ENCODE results near the gene ALPL.
A peak's percentile ranks its signal among the peaks of the same experiment; 100 is the strongest.
"Not testable (repeated sequence)": the region's sequence is repeated elsewhere in the genome, so short reads cannot be mapped to it uniquely, and the experiment has no call there.

ALPL gene

DNA sequence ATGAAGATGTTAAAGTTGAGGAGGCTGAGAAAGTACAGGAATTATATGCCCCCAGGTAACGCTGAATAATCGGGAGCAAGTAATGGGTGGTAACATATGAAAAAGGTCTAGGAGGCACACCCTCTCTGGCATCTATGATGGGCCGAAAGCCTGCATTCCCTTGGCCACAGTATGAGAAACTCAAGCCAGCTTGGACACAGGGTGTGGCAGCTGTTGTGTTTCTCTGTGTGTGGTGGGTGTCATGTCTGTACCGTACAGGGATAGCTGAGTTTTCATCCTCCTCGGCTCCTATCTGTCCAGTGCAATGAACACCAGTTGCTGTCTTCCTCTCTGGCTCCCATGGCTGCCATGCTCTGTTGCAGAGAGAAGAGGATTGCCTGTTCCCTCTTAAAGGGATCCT, 36.4 kb upstream of the ALPL start:
- no peak overlapping the region for H2AFZ ChIP-seq (ENCODE audit: low read depth)
- no peaks in the 10 kb centered on the region for H3K36me3 ChIP-seq (ENCODE audit: insufficient read depth)

DNA sequence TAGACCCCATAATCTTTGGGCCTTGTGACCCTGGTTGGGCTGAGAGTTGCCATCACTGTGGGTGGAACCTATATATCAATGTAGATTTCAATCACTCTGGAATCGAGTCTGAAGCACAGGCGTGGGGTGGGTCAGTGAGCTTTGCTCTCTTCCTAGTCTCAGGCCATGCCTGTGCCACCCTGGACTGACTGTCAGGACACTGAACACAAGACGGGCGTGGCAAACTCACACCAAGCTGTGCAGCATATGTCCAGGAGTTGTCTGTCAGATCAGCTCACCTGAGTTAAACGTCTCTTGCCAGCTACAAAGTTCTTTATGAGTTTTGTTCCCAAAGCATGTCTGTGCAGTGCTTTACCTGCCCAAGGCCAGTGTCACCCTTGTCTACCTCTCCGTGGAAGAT, 30.9 kb upstream of the ALPL start:
- Histone ChIP-seq H3K36me3 (ENCODE audit: insufficient read depth) (no peaks in the 10 kb centered on the region), H3K27ac (no peak overlapping the region), H3K4me3 (IDR thresholded peaks at IDR 0.05; ENCODE audit: insufficient read depth, low read depth, low read length) (no peak overlapping the region), H3K79me2 (ENCODE audit: insufficient read depth, low read depth) (no peaks in the 10 kb centered on the region), H3K9ac (no peak overlapping the region), H2AFZ (ENCODE audit: low read depth) (no peak overlapping the region), H3K4me1 (ENCODE audit: low read depth, poor library complexity, severe bottlenecking) (no peaks in the 10 kb centered on the region), H4K20me1 (ENCODE audit: insufficient read depth) (no peaks in the 10 kb centered on the region), H3K4me2 (no peak overlapping the region), H3K27me3 (ENCODE audit: insufficient read depth, low read depth) (no peaks in the 10 kb centered on the region)
- TF ChIP-seq, protein P1, sequence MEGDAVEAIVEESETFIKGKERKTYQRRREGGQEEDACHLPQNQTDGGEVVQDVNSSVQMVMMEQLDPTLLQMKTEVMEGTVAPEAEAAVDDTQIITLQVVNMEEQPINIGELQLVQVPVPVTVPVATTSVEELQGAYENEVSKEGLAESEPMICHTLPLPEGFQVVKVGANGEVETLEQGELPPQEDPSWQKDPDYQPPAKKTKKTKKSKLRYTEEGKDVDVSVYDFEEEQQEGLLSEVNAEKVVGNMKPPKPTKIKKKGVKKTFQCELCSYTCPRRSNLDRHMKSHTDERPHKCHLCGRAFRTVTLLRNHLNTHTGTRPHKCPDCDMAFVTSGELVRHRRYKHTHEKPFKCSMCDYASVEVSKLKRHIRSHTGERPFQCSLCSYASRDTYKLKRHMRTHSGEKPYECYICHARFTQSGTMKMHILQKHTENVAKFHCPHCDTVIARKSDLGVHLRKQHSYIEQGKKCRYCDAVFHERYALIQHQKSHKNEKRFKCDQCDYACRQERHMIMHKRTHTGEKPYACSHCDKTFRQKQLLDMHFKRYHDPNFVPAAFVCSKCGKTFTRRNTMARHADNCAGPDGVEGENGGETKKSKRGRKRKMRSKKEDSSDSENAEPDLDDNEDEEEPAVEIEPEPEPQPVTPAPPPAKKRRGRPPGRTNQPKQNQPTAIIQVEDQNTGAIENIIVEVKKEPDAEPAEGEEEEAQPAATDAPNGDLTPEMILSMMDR (conservative IDR thresholded peaks at IDR 0.05; ENCODE audit: low read depth, low read length): no peak

More for the DNA sequence above, 36.4 kb upstream of the ALPL start:
- Histone ChIP-seq H3K27me3 (ENCODE audit: insufficient read depth, low read depth) (no peaks in the 10 kb centered on the region), H3K9ac (no peak overlapping the region), H3K79me2 (ENCODE audit: insufficient read depth, low read depth) (no peaks in the 10 kb centered on the region), H4K20me1 (ENCODE audit: insufficient read depth) (no peaks in the 10 kb centered on the region), H3K4me3 (IDR thresholded peaks at IDR 0.05; ENCODE audit: insufficient read depth, low read depth, low read length) (no peak overlapping the region), H3K27ac (no peak overlapping the region), H3K4me2 (no peak overlapping the region), H3K4me1 (ENCODE audit: low read depth, poor library complexity, severe bottlenecking) (no peaks in the 10 kb centered on the region)
- TF ChIP-seq, protein P1 (conservative IDR thresholded peaks at IDR 0.05; ENCODE audit: low read depth, low read length): no peak

DNA sequence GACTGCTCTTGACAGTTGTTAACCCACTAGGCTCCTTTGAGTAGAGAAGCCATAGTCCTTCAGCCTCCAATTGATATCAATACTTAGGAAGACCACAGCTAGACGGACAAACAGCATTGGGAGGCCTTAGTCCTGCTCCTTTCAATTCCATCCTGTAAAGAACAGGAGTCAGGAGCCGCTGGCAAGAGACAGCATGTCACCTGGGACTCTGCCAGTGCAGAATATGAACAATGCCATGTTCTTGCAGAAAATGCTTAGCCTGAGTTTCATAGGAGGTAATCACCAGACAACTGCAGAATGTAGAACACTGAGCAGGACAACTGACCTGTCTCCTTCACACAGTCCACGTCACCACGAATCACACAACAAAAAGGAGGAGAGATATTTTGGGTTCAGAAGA, 25.3 kb upstream of the ALPL start:
- H3K79me2 ChIP-seq (ENCODE audit: insufficient read depth, low read depth); H3K27ac ChIP-seq; H2AFZ ChIP-seq (ENCODE audit: low read depth); H3K4me3 ChIP-seq (IDR thresholded peaks at IDR 0.05; ENCODE audit: insufficient read depth, low read depth, low read length); H3K4me2 ChIP-seq; H3K4me1 ChIP-seq (ENCODE audit: low read depth, poor library complexity, severe bottlenecking); H4K20me1 ChIP-seq (ENCODE audit: insufficient read depth); H3K36me3 ChIP-seq (ENCODE audit: insufficient read depth); H3K9ac ChIP-seq; H3K27me3 ChIP-seq (ENCODE audit: insufficient read depth, low read depth): not testable (repeated sequence)

DNA sequence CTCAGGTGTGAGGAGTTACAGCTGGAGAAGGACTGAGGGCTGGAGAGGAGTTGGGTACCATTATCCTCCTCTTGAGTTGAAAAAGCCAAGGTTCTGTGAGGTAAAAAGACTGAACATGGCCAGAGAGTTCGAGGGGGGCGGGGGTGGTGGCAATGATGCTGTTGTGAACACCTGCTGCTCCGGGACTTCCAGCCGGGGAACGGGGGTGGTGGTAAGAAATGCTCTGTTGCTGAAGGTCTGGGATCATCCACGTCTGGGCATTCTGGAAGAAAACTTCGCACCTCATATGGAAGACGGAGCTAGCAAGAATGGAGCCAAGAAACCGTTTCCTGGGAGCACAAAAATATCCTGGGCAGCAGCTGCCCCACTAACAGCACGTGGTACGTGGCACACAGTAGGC, 20.1 kb upstream of the ALPL start:
- no peaks in the 10 kb centered on the region for H3K79me2 ChIP-seq (ENCODE audit: insufficient read depth, low read depth)
- H3K4me3 ChIP-seq (IDR thresholded peaks at IDR 0.05; ENCODE audit: insufficient read depth, low read depth, low read length): no peak overlapping the region
- TF ChIP-seq, protein P1 (conservative IDR thresholded peaks at IDR 0.05; ENCODE audit: low read depth, low read length): no peak
- H3K36me3 ChIP-seq (ENCODE audit: insufficient read depth): no peaks in the 10 kb centered on the region
- H3K4me1 ChIP-seq (ENCODE audit: low read depth, poor library complexity, severe bottlenecking): peaks cover 6% of the 10 kb centered on the region
- H2AFZ ChIP-seq (ENCODE audit: low read depth): peak overlapping the region; percentile 42; the same call in 1 of the 2 replicates
- peaks cover 11% of the 10 kb centered on the region; the same call in 1 of the 2 replicates for H3K27me3 ChIP-seq (ENCODE audit: insufficient read depth, low read depth)
- H4K20me1 ChIP-seq (ENCODE audit: insufficient read depth): no peaks in the 10 kb centered on the region
- no peak overlapping the region for H3K4me2 ChIP-seq
- no peak overlapping the region for H3K27ac ChIP-seq
- H3K9ac ChIP-seq: no peak overlapping the region

DNA sequence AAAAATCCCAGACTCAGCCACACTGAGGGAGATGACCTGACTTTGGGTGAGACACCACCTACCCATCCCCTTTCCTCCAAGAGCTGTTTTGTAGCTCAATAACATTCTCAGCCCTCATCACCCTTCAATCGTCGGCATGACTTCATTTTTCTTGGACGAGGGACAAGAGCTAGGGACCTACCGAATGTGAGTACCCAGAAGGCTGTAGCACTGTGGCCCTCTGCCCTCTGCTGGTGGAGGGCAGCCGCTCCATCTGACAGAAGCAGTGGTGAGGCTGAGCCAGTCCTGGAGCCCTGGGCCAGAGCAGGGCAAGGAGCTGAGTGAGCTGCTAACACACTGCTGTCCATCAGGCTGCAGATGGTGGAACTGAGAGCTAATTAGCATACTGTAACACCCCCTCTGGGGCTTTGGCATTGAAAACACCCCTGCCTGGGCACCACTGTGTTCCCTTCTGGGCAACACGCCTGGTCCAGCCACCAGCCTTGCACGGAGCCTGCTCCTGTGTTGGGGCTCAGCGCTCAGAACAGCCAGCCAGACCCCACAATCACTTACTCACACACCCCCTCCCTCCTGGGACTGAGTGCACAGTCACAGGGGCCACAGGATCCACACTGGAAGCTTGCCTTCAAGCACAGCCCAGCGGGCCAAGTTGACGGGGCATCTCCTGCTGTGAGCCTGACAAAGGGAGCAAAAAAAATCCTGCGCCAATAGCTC, 18.3 kb upstream of the ALPL start:
- Histone ChIP-seq H3K79me2 (ENCODE audit: insufficient read depth, low read depth) (no peaks in the 10 kb centered on the region), H3K4me3 (IDR thresholded peaks at IDR 0.05; ENCODE audit: insufficient read depth, low read depth, low read length) (no peak overlapping the region), H3K4me1 (ENCODE audit: low read depth, poor library complexity, severe bottlenecking) (peaks cover 6% of the 10 kb centered on the region), H3K9ac (no peak overlapping the region), H3K4me2 (no peak overlapping the region), H3K27ac (no peak overlapping the region), H3K36me3 (ENCODE audit: insufficient read depth) (no peaks in the 10 kb centered on the region), H3K27me3 (ENCODE audit: insufficient read depth, low read depth) (peaks cover 11% of the 10 kb centered on the region; the same call in 1 of the 2 replicates), H2AFZ (ENCODE audit: low read depth) (no peak overlapping the region), H4K20me1 (ENCODE audit: insufficient read depth) (no peaks in the 10 kb centered on the region)
- TF ChIP-seq, protein P1 (conservative IDR thresholded peaks at IDR 0.05; ENCODE audit: low read depth, low read length): peak; percentile 71
